NCI-H226 (cell line): ENCODE results near the gene PDCL2.
"Not testable (repeated sequence)": the region's sequence is repeated elsewhere in the genome, so short reads cannot be mapped to it uniquely, and the experiment has no call there.

Experiments
- DNase-seq: peaks from one replicate; pipeline ENCODE4 v3.0.0-alpha.2; 2015

PDCL2 gene

DNA sequence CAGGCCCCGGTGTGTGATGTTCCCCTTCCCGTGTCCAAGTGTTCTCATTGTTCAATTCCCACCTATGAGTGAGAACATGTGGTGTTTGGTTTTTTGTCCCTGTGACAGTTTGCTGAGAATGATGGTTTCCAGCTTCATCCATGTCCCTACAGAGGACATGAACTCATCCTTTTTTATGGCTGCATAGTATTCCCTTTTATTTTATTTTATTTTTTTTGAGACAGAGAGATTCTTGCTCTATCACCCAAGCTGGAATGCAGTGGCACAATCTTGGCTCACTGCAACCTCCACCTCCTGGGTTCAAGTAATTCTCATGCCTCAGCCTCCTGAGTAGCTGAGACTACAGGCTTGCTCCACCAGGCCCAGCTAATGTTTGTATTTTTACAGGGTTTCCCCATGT lies 9.3 kb downstream of the PDCL2 start:
- DNase-seq = not testable (repeated sequence)

- no peak for DNase-seq
These were observed 13.6 kb downstream of the PDCL2 start for GRCh38 chr4:55578341-55579010.

- DNase-seq = no peak
These were observed 16.5 kb downstream of the PDCL2 start for GRCh38 chr4:55575513-55575912.

- DNase-seq = no peak
These were observed 17.8 kb downstream of the PDCL2 start for GRCh38 chr4:55574252-55574651.

DNA sequence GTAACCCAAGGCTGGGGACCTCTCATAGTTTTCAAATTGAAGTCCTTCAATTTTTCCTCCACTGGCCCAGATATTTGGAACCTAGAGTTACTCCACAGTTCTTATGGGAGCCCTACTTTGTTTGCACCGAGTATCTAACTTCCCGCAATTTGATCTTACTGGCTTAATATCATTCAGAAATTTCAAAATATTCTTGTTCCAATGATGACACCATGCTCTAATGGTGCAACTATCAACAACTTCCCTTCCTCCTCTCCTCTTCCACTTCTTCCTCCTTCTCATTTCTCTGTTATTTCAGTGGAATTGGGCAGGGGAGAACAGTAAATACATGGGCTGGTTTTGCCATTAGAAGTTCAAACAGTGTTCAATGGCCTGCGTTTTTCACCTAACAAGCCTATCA lies 20.2 kb downstream of the PDCL2 start:
- DNase-seq = no peak

GRCh38 chr4:55568905-55569504 lies 23.0 kb downstream of the PDCL2 start:
- DNase-seq = no peak

- DNase-seq = no peak
These were observed 30.2 kb downstream of the PDCL2 start for GRCh38 chr4:55561889-55562288.

DNA sequence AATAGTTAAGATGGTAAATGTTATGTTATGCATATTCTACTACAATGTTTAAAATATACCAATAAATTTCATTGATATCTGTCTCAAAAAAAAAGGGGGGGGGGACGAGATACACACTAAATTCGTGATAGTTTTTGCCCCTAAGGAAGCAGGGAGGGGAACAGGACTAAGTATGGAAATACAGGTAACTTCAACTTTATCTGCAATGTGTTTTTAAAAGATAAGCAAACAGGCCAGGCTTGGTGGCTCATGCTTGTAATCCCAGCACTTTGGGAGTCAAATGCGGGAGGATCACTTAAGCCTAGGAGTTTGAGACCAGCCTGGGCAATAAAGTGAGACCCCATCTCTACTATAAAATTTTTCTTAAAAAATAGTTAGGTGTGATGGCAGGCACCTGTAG lies 31.9 kb downstream of the PDCL2 start:
- DNase-seq = no peak

- no peak for DNase-seq
These were observed 37.5 kb downstream of the PDCL2 start for GRCh38 chr4:55554453-55555030.

- peak; percentile 90 for DNase-seq
These were observed 38.4 kb downstream of the PDCL2 start for GRCh38 chr4:55553441-55554201.

- not testable (repeated sequence) for DNase-seq
These were observed 40.1 kb downstream of the PDCL2 start for GRCh38 chr4:55551964-55552363.

DNA sequence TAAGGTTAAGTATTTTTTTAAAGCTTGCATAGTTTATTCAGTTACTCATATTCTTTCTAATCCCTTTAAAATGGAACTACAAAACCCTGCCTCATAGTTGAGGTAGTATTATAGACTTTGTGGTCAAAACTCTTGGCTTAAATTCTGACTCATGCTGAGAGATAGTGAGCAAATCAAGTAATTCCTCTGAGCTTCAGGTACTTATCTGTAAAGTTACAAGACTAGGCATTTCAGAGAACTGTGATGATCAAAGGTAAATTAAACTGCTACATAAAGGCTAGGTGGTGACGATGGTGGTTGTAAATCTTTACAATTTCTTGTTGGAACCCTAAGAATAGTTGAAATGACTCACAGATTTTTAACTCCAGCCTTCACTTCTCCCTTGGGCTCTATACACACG lies 42.2 kb downstream of the PDCL2 start:
- peak; percentile 88 for DNase-seq

DNA sequence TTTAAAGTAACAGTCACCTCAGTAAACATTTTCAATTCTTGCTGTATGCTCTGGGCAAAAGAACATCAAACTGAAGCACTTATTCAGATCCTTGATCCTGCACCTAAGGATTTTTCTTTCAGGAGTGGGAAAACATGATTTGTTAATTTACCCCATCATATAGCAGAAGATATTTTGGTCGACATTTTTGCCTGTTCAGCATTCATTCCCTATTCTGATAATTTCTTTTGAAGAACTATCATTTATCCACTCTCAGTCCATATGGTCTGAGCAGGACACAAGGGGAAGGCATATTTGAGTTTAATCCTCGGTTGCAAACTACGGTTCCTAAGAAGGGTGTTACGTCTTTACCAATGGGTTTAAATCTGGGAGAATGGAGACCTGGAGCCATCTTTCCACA lies 44.1 kb downstream of the PDCL2 start:
- no peak for DNase-seq

DNA sequence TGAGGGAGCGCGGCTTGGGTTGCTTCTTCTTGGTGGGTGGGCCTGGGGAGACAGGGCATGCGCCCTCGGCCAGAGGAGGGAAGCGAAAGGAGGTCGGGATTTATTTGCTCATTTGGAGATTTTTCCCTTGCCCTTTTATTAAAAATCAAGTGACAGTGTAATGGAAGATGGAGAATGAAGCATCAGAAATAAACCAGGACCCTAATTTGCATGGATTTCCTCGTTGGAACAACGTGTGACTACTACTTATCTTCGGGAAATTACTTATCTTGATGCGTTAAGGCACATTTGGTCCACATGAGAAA lies 44.6 kb downstream of the PDCL2 start:
- DNase-seq = no peak

- peak; percentile 72 for DNase-seq
These were observed 45.1 kb downstream of the PDCL2 start, which contains the start of gene CLOCK for GRCh38 chr4:55546756-55547465. Gene CLOCK (minus strand): TSS chr4:55546909. CDS start chr4:55482785, 64,124 bp downstream.

GRCh38 chr4:55546506-55546755 lies 45.6 kb downstream of the PDCL2 start:
- DNase-seq = no peak

DNA sequence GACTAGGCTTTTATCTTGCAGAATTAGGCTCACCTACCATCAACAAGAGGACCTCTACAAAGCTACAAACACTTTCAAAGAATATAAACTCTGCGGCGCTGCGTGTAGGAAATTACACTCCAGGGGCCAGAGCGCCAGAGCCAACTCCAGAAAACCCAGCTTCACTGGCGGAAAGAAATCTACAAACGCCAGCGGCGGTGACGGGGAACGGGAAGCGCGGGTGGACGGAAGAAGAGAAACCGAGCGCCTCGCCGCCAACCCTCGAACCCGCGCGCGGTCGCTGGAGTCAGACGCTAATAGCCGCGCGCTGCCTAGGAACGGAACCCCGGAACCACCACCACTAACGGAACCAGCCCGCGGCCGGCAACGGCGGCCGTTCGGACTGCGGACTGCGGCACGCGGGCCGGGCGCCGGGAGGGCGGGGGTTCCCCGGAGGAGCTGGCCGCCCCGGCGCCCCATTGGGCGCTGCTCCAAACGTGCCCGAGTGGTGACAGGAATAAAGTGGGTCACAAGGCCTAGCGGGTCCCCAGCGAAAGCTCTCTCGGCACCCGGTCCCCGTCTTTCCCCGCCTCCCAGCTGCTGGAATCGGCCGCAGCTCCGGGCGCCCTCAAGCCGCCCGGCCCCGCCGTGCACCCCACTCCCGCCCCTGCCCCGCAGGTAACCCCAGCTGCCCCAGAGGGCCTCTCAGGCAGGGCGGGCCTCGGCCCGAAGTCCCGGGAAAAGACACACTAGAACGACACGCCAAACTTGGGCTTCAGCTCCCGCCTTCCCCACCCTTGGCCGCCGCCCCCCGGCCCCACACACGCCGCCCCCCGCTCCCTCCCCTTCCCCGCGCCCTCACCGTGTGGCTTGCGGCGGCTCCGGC lies 46.2 kb downstream of the PDCL2 start:
- DNase-seq = peak; percentile 70

GRCh38 chr4:55545151-55545550 lies 46.9 kb downstream of the PDCL2 start:
- peak; percentile 28 for DNase-seq

- peak; percentile 17 for DNase-seq
These were observed 48.2 kb downstream of the PDCL2 start for GRCh38 chr4:55543858-55544257.

GRCh38 chr4:55540271-55540670 lies 51.8 kb downstream of the PDCL2 start:
- no peak for DNase-seq

GRCh38 chr4:55539658-55540057 lies 52.4 kb downstream of the PDCL2 start:
- DNase-seq = no peak

DNA sequence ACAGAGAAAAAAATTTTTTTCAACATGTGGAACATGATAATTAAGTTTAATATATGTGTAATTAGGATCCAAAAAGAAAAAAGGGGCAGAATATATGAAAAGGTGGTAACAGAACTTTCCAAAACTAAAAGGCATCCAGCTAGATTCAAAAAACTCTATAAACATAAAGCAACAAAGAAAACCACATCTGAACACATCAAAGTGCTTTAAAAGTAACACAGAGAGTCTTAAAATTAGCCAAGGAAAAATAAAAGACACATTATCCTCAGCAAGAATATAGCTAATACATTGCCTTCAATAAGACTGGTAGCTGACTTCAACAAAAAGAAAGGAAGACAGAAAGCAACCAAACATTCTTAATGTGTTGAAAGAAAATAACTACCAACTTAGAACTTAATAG lies 53.5 kb downstream of the PDCL2 start:
- DNase-seq = no peak

- DNase-seq = no peak
These were observed 57.7 kb downstream of the PDCL2 start for GRCh38 chr4:55534306-55534705.
